DMS53 treated with DMSO at 0.1 percent for 48 hours (cell line): ENCODE results near the gene GAB2.
"Not testable (repeated sequence)": the region's sequence is repeated elsewhere in the genome, so short reads cannot be mapped to it uniquely, and the experiment has no call there.

Source experiments
- DNase-seq: peaks from one replicate; lab custom pipeline; 2025; ENCODE audit not compliant: unreplicated experiment; lab: John Stamatoyannopoulos, UW

The GAB2 gene

GRCh38 chr11:78371221-78371891, 46.3 kb downstream of the GAB2 start:
- no peak for DNase-seq

DNA sequence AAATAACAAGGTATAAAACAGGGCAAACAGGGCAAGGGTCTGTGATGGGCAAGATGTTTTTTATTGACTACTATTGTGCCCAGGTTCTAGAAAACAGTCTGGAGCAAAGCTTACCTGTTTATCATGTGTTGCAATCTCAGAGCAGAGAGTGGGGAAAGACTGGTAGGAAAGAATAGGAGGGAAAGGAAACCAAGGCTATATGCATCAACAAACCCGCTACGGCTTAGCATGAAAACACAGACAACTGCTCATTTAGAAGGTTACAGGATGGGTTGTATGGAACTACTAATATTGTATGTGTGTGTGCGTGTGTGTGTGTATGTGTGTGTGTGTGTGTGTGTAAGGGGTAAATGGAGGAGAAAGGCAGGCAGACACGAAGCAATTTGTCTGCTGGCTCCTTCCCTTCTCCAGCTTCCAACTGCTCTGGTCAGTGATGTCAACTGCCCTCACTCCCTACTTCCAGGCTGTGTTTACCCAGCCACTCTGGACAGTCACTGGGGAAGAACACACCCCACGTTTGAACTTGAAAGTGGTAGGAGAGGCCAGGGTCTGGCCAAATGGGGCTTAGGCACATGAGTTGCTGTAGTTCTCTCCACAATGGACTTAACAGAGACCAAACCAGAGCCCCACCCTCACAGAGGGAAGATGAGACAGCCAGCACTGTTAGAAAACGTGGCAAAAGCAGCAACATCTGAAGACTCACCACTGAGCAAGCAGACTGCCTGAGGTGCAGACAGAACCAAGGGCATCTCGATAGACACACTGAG, 47.0 kb downstream of the GAB2 start:
- no peak for DNase-seq

- no peak for DNase-seq
These were observed 52.2 kb downstream of the GAB2 start for GRCh38 chr11:78365381-78365792.

GRCh38 chr11:78364128-78364751, 53.4 kb downstream of the GAB2 start:
- DNase-seq: no peak

DNA sequence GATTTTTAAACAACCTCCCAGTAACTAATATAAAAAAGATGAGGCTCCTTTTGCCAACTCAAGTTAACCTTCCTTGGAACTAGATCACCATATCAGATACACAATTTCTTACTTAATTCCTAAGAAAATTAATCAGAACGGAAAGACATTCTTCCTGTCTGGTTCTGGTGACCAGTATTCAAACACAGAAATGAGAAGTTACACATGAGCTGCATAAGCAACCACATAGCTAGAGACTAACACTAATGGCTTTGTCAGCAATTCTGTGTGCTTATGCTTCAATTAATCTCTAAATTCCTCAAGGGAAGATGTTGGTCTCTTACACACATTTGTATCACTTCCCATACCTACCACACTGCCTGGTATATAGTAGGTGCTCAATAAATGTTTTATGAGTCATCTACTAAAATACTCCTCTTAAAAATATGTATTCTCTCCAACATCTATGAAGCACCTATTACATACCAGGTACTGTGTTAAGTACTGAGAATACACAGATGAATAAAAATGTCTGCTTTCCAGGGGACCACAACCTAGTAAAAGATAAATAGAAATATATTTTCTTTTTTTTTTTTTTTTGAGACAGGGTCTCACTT, 54.5 kb downstream of the GAB2 start:
- DNase-seq: no peak

GRCh38 chr11:78361228-78361627, 56.4 kb downstream of the GAB2 start:
- no peak for DNase-seq

DNA sequence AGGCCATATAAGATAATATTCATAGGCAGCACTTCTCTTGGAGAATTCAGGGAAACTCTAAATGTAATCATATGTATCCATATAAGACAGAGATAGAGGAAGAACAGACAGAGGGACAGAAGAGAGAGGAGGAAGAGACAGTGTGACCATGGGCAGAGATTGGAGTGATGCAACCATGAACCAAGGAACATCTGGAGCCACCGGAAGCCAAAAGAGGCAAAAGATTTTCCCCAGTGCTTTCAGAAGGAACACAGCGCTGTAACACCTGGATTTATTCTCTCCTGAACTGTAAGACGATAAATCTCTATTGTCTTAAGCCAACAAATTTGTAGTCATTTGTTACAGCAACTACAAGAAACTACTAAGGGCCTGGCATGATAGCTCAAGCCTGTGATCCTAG, 57.7 kb downstream of the GAB2 start:
- no peak for DNase-seq

DNA sequence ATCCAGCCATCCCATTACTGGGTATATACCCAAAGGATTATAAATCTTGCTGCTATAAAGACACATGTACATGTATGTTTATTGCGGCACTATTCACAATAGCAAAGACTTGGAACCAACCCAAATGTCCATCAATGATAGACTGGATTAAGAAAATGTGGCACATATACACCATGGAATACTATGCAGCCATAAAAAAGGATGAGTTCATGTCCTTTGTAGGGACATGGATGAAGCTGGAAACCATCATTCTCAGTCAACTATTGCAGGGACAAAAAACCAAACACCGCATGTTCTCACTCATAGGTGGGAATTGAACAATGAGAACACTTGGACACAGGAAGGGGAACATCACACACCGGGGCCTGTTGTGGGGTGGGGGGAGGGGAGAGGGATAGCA, 59.7 kb downstream of the GAB2 start:
- DNase-seq: not testable (repeated sequence)

DNA sequence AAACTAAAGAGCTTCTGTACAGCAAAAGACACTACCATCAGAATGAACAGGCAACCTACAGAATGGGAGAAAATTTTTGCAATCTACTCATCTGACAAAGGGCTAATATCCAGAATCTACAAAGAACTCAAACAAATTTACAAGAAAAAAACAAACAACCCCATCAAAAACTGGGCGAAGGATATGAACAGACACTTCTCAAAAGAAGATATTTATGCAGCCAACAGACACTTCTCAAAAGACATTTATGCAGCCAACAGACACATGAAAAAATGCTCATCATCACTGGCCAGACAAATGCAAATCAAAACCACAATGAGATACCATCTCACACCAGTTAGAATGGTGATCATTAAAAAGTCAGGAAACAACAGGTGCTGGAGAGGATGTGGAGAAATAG, 60.2 kb downstream of the GAB2 start:
- DNase-seq: not testable (repeated sequence)

GRCh38 chr11:78355742-78356141, 61.9 kb downstream of the GAB2 start:
- DNase-seq: not testable (repeated sequence)

DNA sequence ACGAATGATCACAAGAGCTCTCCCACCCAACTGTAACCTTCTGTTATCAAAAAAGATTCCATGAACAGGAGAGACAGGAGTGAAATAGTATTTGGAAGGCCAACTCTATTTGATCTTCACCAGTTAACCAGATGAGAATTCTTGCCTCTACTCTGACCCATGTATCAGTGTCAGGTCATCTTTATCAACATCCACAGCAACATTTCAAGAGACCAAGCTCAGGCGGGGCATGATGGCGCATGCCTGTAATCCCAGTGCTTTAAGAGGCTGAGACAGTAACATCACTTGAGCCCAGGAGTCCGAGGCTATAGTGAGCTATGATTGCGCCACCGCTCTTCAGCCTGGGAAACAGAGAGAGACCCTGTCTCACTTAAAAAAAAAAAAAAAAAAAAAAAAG, 62.3 kb downstream of the GAB2 start:
- no peak for DNase-seq

DNA sequence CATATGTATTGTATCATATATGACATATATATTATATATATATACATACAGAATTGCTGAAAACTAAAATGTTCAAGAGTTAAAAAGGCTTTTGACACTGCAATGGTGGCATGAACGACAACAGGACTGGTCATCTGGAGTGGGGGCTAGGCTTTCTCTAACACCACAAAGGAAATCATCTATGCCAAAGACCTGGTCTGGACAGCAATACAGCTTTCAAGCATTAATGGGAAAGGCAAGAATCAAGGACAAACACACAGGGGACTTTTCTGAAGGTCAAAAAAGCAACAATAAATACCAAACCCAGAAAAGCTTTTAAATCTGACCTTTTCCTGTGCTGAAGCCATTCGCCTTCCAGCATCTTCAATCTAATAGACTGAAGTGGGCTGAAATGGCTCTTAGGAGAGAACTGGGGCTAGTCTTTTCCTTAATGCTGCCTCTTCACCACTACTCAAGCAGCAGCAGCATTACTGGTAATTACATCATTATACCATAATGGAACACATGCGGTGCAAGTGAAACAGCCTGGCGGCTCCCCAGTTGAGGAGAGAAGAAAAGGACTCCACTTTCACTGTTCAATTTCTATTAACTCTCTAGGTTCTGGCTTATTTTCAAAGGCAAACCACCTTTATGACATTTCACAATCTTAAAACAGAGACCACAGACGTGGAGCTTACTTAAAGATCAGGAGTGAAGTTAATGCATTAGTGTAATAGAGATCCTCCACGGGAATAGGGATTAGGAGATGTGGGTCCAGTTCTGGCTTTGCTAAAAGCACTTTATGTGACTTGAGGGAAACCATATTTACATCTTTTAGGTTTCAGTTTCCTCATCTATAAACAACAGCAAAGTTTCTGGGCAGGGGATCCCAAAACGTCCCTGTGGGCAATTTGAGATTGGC, 63.0 kb downstream of the GAB2 start:
- DNase-seq: no peak

GRCh38 chr11:78351979-78352841, 65.4 kb downstream of the GAB2 start:
- DNase-seq: no peak

- DNase-seq: peak; percentile 54
These were observed 66.4 kb downstream of the GAB2 start for GRCh38 chr11:78351193-78351592.

DNA sequence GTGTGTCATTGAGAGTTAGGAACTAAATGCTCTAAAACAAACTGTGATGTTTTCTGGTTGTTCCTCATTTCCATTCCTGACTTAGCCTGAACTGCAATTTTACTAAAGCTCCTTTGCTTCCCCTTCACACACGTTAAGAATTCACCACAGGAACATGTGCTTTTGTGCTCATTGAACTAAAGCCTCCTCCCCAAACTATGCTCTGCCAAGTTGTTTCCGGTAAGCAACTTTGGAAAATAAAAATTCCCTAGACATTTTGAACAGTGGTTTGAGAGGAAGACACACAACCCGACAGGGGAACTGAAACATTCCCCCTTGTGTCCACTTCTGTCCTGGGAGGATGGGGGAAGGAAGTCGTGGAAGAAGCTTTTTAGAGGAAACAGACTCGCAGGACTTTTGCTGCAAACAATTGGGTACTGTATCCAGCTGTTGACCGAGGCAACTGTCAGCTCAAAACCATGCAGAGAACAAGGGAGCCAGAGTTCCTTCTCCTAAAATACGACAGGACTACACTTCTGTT, 66.9 kb downstream of the GAB2 start:
- DNase-seq: no peak

DNA sequence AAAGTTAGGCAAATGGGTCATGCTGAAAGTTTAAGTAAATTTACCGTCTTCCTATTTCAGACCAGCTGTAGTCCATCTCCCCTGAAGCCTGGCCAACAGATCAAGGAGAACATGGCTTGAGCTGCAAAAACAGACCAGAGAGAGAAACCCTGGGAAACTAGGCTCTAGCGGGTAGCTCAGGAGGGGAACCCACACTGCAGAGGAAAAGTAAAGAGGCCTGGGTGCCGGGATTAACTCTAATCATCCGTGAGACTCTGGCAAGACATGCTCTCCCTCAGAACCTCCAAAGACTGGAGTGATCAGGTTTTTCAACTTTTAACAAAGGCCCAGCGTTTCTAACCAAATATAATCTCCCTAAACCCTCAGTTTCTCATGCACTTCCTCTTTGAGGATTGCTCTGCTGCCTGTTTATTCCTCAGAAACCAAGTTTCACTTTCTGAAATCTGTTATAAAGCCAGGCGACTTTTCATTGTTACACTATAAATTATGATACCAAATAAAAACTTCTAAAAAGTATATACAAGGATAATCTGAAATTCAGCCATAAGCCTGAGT, 67.5 kb downstream of the GAB2 start:
- no peak for DNase-seq

GRCh38 chr11:78349624-78350023, 68.0 kb downstream of the GAB2 start:
- no peak for DNase-seq

GRCh38 chr11:78349114-78349513, 68.5 kb downstream of the GAB2 start:
- DNase-seq: no peak

DNA sequence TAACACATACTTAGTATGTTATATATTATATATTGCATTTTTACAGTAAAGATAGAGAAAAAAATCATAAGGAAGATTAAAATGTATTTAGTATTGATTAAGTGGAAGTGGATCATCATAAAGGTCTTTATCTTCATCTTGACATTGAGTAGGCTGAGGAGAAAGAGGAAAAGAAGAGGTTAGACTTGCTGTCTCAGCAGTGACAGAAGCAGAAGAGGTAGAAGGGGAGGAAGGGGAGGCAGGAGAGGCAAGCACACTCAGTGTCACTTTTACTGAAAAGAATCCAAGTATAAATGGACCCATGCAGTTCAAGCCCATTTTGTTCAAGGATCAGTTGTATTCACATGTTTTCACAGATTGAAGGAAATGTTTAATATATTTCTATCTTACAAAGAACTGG, 69.7 kb downstream of the GAB2 start:
- no peak for DNase-seq
